GM12878 (cell line): ENCODE measurements around the gene AP1S1. TPM values are rescaled to one million over a fixed set of nuclear protein-coding genes. Genes with fewer than 3 reads are reported as not detected.

Source experiments
- BMI1 ChIP-seq: fragments of 450-650 bp; IDR thresholded peaks from 2 replicates; pipeline ENCODE4 v1.6.1; 2016; ENCODE audit warnings: mild to moderate bottlenecking, moderate library complexity, borderline replicate concordance
- CBFB ChIP-seq: IDR thresholded peaks from 2 replicates; pipeline ENCODE4 v1.6.1; 2016; ENCODE audit warnings: antibody characterized with exemption, low read depth
- CBX3 ChIP-seq: fragments of 200-600 bp; sonication (generic); IDR thresholded peaks from 2 replicates; pipeline ENCODE4 v1.6.1; 2016; ENCODE audit warnings: low read depth, borderline replicate concordance
- GABPA ChIP-seq: IDR thresholded peaks from 2 replicates; pipeline ENCODE4 v1.6.1; 2014; ENCODE audit warnings: antibody characterized with exemption, low read depth, mild to moderate bottlenecking, inconsistent platforms
- GATAD2B ChIP-seq: fragments of 450-650 bp; conservative IDR thresholded peaks from 2 replicates; pipeline ENCODE4 v1.6.1; 2017; ENCODE audit warnings: low read depth, mild to moderate bottlenecking, moderate library complexity
- HCFC1 ChIP-seq: fragments of 150-350 bp; IDR thresholded peaks from 2 replicates; pipeline ENCODE4 v1.6.1; 2014; ENCODE audit warnings: low read length
- HDAC2 ChIP-seq: fragments of 200-600 bp; sonication (generic); IDR thresholded peaks from 2 replicates; pipeline ENCODE4 v1.6.1; 2017
- KLF5 ChIP-seq: fragments of 450-650 bp; IDR thresholded peaks from 2 replicates; pipeline ENCODE4 v1.6.1; 2014; ENCODE audit warnings: mild to moderate bottlenecking; ENCODE audit not compliant: partially characterized antibody
- MXI1 ChIP-seq: fragments of 150-350 bp; IDR thresholded peaks from 2 replicates; pipeline ENCODE4 v1.6.1; 2011; ENCODE audit warnings: low read depth, mild to moderate bottlenecking, inconsistent platforms, low read length, improper control_type of control experiment
- NRF1 ChIP-seq: conservative IDR thresholded peaks from 2 replicates; pipeline ENCODE4 v1.6.1; 2011; ENCODE audit warnings: mild to moderate bottlenecking, low read depth, low read length, improper control_type of control experiment
- POLR2A ChIP-seq: IDR thresholded peaks from 2 replicates; pipeline ENCODE4 v1.6.1; 2011; ENCODE audit warnings: low read depth, mild to moderate bottlenecking, low read length
- PRDM15 ChIP-seq: fragments of 450-650 bp; formaldehyde crosslinking; IDR thresholded peaks from 2 replicates; pipeline ENCODE4 v1.4.0; 2020; ENCODE audit warnings: mild to moderate bottlenecking, moderate library complexity
- RAD51 ChIP-seq: fragments of 450-650 bp; IDR thresholded peaks from 2 replicates; pipeline ENCODE4 v1.6.1; 2016; ENCODE audit warnings: moderate library complexity, mild to moderate bottlenecking, inconsistent platforms
- SIN3A ChIP-seq: IDR thresholded peaks from 2 replicates; pipeline ENCODE4 v1.6.1; 2012; ENCODE audit warnings: low read depth, low read length, improper control_type of control experiment
- SMAD5 ChIP-seq: IDR thresholded peaks from 2 replicates; pipeline ENCODE4 v1.6.1; 2016; ENCODE audit warnings: antibody characterized with exemption, low read depth
- SMC3 ChIP-seq: IDR thresholded peaks from 2 replicates; pipeline ENCODE4 v1.6.1; 2011; ENCODE audit warnings: low read length, improper control_type of control experiment, borderline replicate concordance
- SPI1 ChIP-seq: IDR thresholded peaks from 2 replicates; pipeline ENCODE4 v1.6.1; 2011; ENCODE audit warnings: low read depth, mild to moderate bottlenecking, low read length, moderate library complexity, borderline replicate concordance; ENCODE audit not compliant: insufficient read depth
- SUZ12 ChIP-seq: fragments of 200-600 bp; sonication (generic); IDR thresholded peaks from one replicate; pipeline ENCODE4 v1.6.1; 2018; ENCODE audit warnings: antibody characterized with exemption, mild to moderate bottlenecking; ENCODE audit not compliant: unreplicated experiment
- TAF1 ChIP-seq: IDR thresholded peaks from 2 replicates; pipeline ENCODE4 v1.6.1; 2011; ENCODE audit warnings: mild to moderate bottlenecking, low read depth, low read length, borderline replicate concordance
- polyA plus RNA-seq, 11 experiments: library from polyadenylated mRNA; depleted of rRNA in 4 of 11; unstranded in 6 of 11; stranded (reverse) in 5 of 11; fragments of >200 nt; fragmentation: Nextera tagmentation in 4 of 11; fragmentation: Illumina TruSeq in 1 of 11; extraction: Ambion mirVana in 4 of 11; extraction: Trizol in 1 of 11; gene quantifications; 1 replicate in 1 of 11; 2 replicates in 10 of 11; pipeline versions ENCODE4 v1.2.1 to v1.2.3, GENCODE V29; 2011 to 2016; ENCODE audit warnings: inconsistent platforms in 2 of 11, missing spikeins in 2 of 11, low read depth in 1 of 11
- total RNA-seq, 4 experiments: library from RNA; depleted of rRNA in 3 of 4; stranded (reverse); fragments of >200 nt in 3 of 4; fragmentation: Illumina TruSeq in 1 of 4; extraction: Trizol in 1 of 4; gene quantifications; 2 replicates each; pipeline versions ENCODE4 v1.2.1 to v1.2.3, GENCODE V29; 2013 to 2021
- TF ChIP-seq, protein P1 (sequence below): fragments of 150-350 bp; IDR thresholded peaks from 2 replicates; pipeline ENCODE4 v1.6.1; 2014; ENCODE audit warnings: mild to moderate bottlenecking, low read depth, low read length
- TF ChIP-seq, protein P2 (sequence below): IDR thresholded peaks from 2 replicates; pipeline ENCODE4 v1.6.1; 2012; ENCODE audit warnings: mild to moderate bottlenecking, low read depth, low read length
- TF ChIP-seq, protein P3 (sequence below): IDR thresholded peaks from 2 replicates; pipeline ENCODE4 v1.6.1; 2012; ENCODE audit warnings: low read length, inconsistent platforms

Gene AP1S1
- total and polyA plus RNA-seq, 10 of the 15 experiments (the other 5 are each of a cell fraction or from before 2014, with no cell fraction given): 2.5 to 121 (median 54.9) TPM

DNA sequence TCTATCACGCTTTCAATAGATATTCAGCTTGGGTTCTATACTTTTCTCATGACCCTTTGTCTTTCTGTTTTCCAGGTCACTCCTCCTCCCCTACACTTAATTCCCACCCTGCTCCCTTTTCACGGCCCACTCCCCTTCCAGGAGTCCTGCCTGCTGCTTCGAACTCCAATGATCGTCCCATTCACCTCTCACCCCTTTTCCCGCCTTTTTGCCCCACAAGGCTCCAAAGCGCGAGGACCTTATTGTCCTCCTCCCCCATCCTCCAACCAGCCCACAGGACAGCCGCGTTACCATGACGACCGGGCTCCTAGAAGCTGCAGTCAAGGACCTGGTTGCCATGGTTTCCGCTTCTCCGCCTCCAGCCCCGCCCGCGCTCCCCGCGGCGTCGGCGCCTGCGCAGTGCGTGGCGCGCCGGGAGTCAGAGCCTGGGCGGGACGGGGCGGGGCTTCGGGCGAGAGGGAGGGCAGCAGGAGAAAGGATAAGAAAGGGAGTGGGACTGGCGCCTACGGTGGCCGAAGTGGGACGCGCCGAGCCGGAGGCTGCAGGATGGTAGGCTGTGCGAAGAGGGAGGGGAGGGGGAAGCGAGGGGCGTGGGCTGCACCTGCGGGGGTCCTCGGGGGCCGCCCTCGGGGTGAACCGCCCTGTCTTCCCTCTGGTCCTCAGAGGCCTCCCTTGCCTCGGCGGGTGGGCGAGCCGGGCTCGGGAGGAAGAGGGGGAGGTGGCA, at the start of gene AP1S1 (continued):
- TF ChIP-seq MXI1 (peak; percentile 93), POLR2A (peak; percentile 62), SMAD5 (no peak), SIN3A (peak; percentile 75; the same call in 1 of the 2 replicates), GATAD2B (no peak), SPI1 (no peak), SMC3 (no peak), KLF5 (no peak), GABPA (no peak), RAD51 (no peak), TAF1 (no peak; the same call in 1 of the 2 replicates), CBFB (no peak), BMI1 (peak; percentile 100), HCFC1 (no peak), PRDM15 (CRISPR knock-in tag) (no peak), SUZ12 (no peak), CBX3 (no peak), NRF1 (peak; percentile 66), HDAC2 (no peak)
- TF ChIP-seq, protein P1, sequence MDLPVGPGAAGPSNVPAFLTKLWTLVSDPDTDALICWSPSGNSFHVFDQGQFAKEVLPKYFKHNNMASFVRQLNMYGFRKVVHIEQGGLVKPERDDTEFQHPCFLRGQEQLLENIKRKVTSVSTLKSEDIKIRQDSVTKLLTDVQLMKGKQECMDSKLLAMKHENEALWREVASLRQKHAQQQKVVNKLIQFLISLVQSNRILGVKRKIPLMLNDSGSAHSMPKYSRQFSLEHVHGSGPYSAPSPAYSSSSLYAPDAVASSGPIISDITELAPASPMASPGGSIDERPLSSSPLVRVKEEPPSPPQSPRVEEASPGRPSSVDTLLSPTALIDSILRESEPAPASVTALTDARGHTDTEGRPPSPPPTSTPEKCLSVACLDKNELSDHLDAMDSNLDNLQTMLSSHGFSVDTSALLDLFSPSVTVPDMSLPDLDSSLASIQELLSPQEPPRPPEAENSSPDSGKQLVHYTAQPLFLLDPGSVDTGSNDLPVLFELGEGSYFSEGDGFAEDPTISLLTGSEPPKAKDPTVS: no peak
- TF ChIP-seq, protein P2, sequence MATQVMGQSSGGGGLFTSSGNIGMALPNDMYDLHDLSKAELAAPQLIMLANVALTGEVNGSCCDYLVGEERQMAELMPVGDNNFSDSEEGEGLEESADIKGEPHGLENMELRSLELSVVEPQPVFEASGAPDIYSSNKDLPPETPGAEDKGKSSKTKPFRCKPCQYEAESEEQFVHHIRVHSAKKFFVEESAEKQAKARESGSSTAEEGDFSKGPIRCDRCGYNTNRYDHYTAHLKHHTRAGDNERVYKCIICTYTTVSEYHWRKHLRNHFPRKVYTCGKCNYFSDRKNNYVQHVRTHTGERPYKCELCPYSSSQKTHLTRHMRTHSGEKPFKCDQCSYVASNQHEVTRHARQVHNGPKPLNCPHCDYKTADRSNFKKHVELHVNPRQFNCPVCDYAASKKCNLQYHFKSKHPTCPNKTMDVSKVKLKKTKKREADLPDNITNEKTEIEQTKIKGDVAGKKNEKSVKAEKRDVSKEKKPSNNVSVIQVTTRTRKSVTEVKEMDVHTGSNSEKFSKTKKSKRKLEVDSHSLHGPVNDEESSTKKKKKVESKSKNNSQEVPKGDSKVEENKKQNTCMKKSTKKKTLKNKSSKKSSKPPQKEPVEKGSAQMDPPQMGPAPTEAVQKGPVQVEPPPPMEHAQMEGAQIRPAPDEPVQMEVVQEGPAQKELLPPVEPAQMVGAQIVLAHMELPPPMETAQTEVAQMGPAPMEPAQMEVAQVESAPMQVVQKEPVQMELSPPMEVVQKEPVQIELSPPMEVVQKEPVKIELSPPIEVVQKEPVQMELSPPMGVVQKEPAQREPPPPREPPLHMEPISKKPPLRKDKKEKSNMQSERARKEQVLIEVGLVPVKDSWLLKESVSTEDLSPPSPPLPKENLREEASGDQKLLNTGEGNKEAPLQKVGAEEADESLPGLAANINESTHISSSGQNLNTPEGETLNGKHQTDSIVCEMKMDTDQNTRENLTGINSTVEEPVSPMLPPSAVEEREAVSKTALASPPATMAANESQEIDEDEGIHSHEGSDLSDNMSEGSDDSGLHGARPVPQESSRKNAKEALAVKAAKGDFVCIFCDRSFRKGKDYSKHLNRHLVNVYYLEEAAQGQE: no peak
- TF ChIP-seq, protein P3, sequence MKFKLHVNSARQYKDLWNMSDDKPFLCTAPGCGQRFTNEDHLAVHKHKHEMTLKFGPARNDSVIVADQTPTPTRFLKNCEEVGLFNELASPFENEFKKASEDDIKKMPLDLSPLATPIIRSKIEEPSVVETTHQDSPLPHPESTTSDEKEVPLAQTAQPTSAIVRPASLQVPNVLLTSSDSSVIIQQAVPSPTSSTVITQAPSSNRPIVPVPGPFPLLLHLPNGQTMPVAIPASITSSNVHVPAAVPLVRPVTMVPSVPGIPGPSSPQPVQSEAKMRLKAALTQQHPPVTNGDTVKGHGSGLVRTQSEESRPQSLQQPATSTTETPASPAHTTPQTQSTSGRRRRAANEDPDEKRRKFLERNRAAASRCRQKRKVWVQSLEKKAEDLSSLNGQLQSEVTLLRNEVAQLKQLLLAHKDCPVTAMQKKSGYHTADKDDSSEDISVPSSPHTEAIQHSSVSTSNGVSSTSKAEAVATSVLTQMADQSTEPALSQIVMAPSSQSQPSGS: no peak
